Activated CD4-positive, alpha-beta T cell treated with anti-CD3 and anti-CD28 coated beads for 48 hours (primary cell): ENCODE measurements around the gene CCDC192.
"Not testable (repeated sequence)": the region's sequence is repeated elsewhere in the genome, so short reads cannot be mapped to it uniquely, and the experiment has no call there.

Source experiments
- DNase-seq: peaks from one replicate; pipeline ENCODE4 v3.0.0-alpha.2; 2020

The CCDC192 gene

GRCh38 chr5:127700237-127700766 is 2.9 kb upstream of the CCDC192 start:
- DNase-seq, result no peak

GRCh38 chr5:127702434-127702833 is 757 bp upstream of the CCDC192 start:
- DNase-seq, result no peak

DNA sequence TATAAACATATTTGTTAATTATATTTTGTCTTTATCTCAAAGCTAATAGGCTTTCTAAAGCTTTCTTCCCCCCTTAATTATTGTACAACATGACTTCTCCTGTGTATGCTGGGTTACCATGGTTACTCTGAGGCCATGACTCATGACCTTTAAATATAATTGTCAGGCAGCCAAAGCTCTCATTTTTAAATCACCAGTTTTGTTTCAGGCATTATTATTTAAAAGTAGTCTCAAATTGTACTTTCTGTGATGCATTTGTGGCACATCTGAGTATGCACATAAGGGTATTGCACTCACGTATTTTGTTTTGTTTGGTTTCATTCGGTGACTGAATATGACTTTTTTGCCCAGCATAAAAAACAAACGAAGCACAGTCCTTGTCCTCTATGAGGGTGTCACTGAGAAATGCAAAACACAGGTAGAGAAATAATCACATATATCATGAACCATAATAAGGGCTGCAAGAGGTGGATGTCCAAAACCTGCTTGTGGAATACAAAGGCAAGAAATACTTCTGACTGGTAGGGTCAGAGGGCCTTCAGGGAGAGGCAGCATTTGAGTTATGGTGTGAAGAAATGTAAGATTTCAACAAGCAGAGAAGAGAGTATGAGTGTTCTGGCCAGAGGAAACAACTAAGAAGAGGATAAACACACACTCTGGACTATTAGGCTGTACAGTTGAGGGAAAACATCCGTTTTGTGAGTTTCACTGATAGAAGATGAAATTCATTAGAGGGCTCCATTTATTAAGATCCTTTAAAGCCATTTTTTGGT is 2.1 kb downstream of the CCDC192 start:
- DNase-seq, result no peak

- DNase-seq, result no peak
Observed at GRCh38 chr5:127706691-127707090, 3.5 kb downstream of the CCDC192 start.

DNA sequence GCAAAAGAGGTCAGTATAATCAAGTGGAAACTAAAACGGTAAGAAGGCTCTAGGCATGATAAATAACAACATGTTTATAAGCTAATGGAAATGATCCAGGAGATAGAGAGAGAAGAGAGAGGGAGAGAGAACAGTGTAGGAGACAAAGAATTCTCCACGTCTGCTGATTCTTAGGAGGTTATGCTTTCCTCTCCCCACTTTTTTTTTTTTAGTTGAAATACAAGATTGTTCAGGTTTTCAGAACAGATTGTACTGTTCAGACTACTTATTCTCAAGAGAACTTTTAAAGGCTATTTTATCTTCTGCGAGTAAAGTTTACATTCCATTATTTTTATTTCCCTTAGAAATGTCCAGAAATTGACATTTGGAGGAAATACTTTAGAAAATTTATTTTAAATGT is 4.0 kb downstream of the CCDC192 start:
- no peak for DNase-seq

DNA sequence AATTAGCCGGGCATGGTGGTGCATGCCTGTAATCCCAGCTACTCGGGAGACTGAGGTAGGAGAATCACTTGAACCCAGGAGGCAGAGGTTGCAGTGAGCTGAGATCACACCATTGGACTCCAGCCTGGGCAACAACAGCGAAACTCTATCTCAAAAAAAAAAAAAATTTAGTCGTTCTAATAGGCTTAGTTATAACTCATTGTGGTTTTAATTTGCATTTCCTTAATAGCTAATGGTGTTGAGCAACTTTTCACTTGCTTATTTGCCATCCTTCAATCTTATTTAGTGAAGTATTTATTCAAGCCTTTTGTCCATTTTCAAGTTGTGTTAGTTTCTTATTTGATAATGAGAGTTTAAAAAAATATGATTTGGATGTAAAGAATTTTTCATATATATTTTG is 9.9 kb downstream of the CCDC192 start:
- not testable (repeated sequence) for DNase-seq

- DNase-seq, result no peak
Observed at GRCh38 chr5:127718181-127718580, 15.0 kb downstream of the CCDC192 start.

DNA sequence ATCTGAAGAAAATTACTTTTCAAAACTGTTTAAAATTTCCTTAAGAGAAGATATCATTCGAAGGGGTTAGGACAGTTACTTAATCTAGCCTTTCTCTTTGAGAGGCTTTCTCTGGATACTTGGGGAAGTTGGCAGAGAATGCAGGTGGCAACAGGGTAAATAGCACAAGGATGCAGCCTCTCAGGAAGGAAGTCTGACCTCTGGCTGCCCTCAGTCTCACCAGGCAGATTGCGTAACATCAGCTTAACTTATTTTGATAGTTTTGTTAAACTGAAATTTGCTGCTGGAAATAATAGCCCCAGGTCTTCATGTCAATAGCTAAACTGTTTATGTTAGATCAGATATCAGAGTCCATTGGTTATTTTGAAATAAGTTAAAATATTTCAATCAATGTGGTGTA is 20.4 kb downstream of the CCDC192 start:
- DNase-seq, result no peak

- no peak for DNase-seq
Observed at GRCh38 chr5:127725673-127726072, 22.5 kb downstream of the CCDC192 start.

GRCh38 chr5:127732963-127733362 is 29.8 kb downstream of the CCDC192 start:
- DNase-seq, result no peak

GRCh38 chr5:127739348-127739747 is 36.2 kb downstream of the CCDC192 start:
- not testable (repeated sequence) for DNase-seq

GRCh38 chr5:127739807-127740384 is 36.7 kb downstream of the CCDC192 start:
- DNase-seq, result no peak

DNA sequence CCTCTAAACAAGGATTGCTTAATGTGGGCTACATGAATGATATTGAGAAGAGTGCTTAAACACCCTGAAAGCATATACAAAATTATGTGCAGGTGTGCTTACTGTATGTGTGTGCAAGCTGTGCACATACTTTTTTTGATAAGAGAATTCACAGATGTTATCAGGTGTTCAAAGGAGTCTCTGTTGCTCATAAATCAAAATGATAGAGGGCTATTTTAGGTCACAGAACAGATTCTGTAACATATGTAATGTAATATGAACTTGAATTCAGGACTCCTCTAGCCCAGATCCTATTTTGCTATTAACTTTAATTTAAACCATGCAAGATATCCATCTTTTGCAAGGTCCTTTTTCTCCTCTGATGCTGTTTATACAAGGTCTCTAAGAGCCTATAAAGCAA is 38.2 kb downstream of the CCDC192 start:
- DNase-seq, result no peak

DNA sequence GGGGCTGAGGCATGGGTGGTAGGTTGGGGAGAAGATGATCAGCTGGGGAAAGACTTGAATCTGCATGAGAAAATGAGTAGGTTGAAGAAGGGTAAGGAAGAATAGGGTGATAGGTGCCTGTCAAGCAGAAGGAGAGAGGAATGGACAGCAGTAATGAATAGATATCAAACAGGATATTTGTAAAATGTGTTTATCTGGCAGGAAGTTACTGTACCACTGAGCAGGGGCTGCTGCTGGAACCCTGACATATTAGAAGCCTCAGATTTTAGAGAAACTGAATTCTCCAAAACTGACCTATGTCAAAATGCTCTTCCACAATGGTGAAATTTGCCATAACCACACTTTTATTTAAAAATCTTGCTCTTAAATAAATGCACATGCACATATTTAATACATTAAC is 41.0 kb downstream of the CCDC192 start:
- DNase-seq, result no peak

- DNase-seq, result no peak
Observed at GRCh38 chr5:127746756-127747155, 43.6 kb downstream of the CCDC192 start.

- DNase-seq, result not testable (repeated sequence)
Observed at GRCh38 chr5:127752503-127753265, 49.5 kb downstream of the CCDC192 start.

DNA sequence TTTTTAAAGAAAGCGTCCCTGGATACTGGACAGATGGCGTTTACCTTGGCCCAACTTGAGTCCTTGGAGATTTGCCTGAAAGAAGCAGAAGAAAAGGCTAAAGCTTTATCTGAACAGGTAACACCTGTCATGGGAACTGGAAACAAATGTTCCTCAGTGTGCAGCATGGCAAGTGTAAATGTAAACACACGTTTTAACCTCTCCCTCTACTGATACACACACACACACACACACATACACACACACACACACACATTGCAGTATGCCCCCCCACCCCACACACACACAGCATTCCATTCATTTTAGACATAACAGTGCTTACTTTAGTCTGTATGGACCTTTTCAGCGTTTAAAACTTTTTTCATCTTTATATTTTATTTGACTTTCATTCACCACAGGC is 51.1 kb downstream of the CCDC192 start:
- no peak for DNase-seq

DNA sequence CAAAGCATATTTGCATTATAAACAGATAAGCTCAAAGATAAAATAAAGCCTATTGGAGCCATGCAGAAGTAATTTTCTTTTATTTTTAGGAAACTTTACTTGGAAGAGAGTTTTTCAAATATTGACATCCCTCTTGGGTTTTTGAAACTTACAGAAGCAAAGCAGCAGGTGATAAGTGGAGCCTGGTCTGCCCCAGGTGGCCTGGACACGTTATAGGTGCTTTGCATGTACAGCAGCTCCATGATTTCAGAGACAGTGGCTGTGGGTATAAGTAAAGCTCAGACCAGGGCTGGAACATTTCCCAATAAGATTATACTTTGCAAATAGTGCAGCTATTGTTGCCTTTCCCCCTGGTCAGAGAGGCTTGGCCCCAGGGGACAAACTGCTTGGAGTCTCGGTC is 51.5 kb downstream of the CCDC192 start:
- DNase-seq, result no peak

DNA sequence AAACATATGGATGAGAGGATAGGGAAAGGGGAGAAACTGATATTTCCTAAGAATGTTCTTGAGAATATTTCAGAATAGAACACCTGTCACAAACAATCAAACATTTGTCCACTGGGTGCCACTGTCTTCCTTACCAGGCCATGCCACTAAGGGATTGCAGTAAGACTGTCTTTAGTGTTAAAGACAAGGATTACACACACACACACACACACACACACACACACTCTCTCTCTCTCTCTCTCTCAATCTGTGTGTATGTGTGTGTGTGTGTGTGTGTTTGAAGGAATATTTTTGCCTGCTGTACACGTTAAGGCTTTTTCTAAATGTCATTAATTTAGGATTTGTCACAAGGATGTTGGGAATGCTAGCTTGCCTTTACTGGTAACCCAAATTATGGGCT is 54.4 kb downstream of the CCDC192 start:
- DNase-seq, result peak; percentile 24

DNA sequence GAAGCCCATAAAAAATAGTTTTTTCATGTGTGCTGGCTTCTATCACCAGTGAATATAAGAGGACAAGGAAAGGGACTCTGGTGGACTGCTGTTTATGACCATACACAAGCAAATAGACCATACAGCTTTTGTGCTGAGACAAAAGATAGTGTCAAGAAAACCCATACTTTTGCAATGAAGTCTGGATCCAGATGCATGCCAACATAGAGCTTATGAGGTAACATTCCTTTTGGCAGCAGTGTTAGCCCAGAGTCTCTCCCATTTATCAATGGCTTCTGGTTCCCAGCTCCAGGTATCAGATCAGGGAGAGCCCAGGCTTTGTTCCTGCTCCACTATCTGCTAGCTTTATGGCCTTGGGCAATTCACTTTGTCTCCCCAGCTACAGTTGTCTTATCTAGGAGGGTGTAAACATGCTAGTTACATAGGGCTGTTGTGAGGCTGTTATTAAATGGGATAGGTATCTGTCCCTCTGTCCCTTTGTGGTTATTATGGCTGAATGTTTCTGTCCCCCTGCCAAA is 55.6 kb downstream of the CCDC192 start:
- no peak for DNase-seq

GRCh38 chr5:127761869-127762268 is 58.7 kb downstream of the CCDC192 start:
- no peak for DNase-seq

DNA sequence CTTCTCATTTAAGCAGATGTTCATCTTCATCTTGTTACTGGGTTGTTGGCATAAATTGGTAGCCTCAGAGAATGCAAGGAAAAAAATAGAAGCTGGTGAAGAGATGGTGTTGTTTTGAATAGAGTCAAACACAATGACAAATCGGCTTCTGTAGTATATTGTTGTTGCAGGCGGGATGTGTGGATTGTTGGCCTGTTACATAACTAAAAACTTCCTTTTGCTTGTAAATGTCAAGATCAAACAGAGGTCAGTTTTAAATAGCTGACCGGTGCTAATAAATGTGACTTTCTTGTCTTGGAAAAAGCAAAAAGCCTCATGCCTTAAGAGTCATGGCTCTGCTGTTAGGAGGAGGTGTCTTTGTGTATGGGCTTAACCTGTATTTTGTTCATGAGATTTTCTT is 59.2 kb downstream of the CCDC192 start:
- DNase-seq, result no peak

DNA sequence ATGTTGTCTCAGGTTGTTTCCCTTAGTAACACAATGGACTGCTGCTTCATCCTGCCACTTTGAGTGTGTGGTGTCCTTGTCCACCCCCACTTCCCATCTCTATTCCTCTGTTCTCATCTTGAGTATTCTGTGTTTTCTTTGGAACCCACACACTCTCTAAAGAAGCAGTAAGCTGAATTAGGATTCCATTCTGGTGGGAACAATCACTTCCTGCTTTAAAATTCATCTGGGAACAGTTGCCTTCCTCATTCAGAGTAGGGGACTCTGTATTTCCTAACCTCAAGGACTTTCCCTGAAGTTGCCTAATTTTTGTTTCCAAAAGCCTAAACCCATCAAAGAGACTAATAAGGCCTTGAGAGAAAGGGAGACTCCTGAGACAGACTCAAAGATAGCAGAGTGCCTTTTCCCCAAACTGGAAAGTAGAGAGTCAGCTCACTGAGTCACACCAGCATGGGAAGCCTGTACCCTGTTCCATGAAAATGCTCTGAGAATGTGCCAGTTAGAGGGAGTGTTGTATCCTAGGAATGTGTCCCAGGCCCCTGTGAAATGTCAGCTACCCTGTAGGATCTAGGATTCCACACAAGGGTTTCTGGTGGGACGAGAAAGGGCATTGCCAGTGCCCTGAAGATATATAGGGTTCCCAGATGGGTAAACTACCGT is 63.6 kb downstream of the CCDC192 start:
- DNase-seq, result no peak
